OCI-LY1 (cell line): Measurements from ENCODE around the gene KLF14.

Experiments used
- H2AFZ ChIP-seq: fragments of 200-600 bp; sonication (generic), shearing (Covaris generic); 2 replicates; pipeline ENCODE4 v1.6.0; 2014; ENCODE audit warnings: antibody characterized with exemption, mild to moderate bottlenecking, low read length
- H3F3A ChIP-seq: fragments of 200-600 bp; sonication (generic), shearing (Covaris generic); 2 replicates; pipeline ENCODE4 v1.6.0; 2014; ENCODE audit warnings: mild to moderate bottlenecking, antibody characterized with exemption, low read length, moderate library complexity; ENCODE audit not compliant: insufficient read depth
- H3K27ac ChIP-seq: fragments of 200-600 bp; sonication (generic); 2 replicates; pipeline ENCODE4 v1.5.1; 2014; ENCODE audit warnings: low read length, mixed run types, mild to moderate bottlenecking, low read depth; ENCODE audit not compliant: poor library complexity, severe bottlenecking
- H3K27me3 ChIP-seq: fragments of 200-600 bp; sonication (generic); 2 replicates; pipeline ENCODE4 v1.6.0; 2014; ENCODE audit warnings: antibody characterized with exemption, mild to moderate bottlenecking, low read length, moderate library complexity; ENCODE audit not compliant: insufficient read depth
- H3K36me3 ChIP-seq: fragments of 200-600 bp; sonication (generic); 2 replicates; pipeline ENCODE4 v1.6.1; 2014; ENCODE audit warnings: mild to moderate bottlenecking, antibody characterized with exemption, low read length, moderate library complexity, mixed read lengths; ENCODE audit not compliant: insufficient read depth
- H3K4me1 ChIP-seq: fragments of 200-600 bp; sonication (generic); 2 replicates; pipeline ENCODE4 v1.5.1; 2014; ENCODE audit warnings: mild to moderate bottlenecking, low read length, moderate library complexity; ENCODE audit not compliant: insufficient read depth, severe bottlenecking
- H3K4me2 ChIP-seq: fragments of 200-600 bp; sonication (generic), shearing (Covaris generic); 2 replicates; pipeline ENCODE4 v1.6.1; 2014; ENCODE audit warnings: low read length
- H3K4me3 ChIP-seq: fragments of 200-600 bp; sonication (generic); 2 replicates; pipeline ENCODE4 v1.5.1; 2014; ENCODE audit warnings: low read length, low read depth, mild to moderate bottlenecking, mixed read lengths; ENCODE audit not compliant: poor library complexity, severe bottlenecking
- H3K79me2 ChIP-seq: fragments of 200-600 bp; shearing (Covaris generic); 2 replicates; pipeline ENCODE4 v1.6.1; 2016; ENCODE audit warnings: mixed run types, low read length, mixed read lengths; ENCODE audit not compliant: insufficient read depth
- H3K9ac ChIP-seq: fragments of 200-600 bp; sonication (generic), shearing (Covaris generic); 2 replicates; pipeline ENCODE4 v1.6.1; 2014; ENCODE audit warnings: mild to moderate bottlenecking, low read length, mixed read lengths
- H3K9me2 ChIP-seq: fragments of 200-600 bp; sonication (generic), shearing (Covaris generic); 2 replicates; pipeline ENCODE4 v1.6.1; 2014; ENCODE audit warnings: low read depth, mild to moderate bottlenecking, low read length, mixed read lengths
- H3K9me3 ChIP-seq: fragments of 200-600 bp; shearing (Covaris generic); 2 replicates; pipeline ENCODE4 v1.6.1; 2014; ENCODE audit warnings: low read length, mixed read lengths
- H4K20me1 ChIP-seq: fragments of 200-600 bp; sonication (generic), shearing (Covaris generic); 2 replicates; pipeline ENCODE4 v1.6.0; 2016; ENCODE audit warnings: mild to moderate bottlenecking, low read length; ENCODE audit not compliant: insufficient read depth
- CTCF ChIP-seq: fragments of 200-600 bp; sonication (generic), shearing (Covaris generic); IDR thresholded peaks from 2 replicates; pipeline ENCODE4 v1.5.1; 2017; ENCODE audit warnings: mild to moderate bottlenecking, antibody characterized with exemption, low read length, moderate library complexity, mixed read lengths
- EZH2 ChIP-seq: fragments of 200-600 bp; sonication (generic), shearing (Covaris generic); IDR thresholded peaks from 2 replicates; pipeline ENCODE4 v1.8.0; 2017; ENCODE audit warnings: borderline replicate concordance, mixed run types, mild to moderate bottlenecking, antibody characterized with exemption, low read length, moderate library complexity, mixed read lengths

The KLF14 gene

GRCh38 chr7:130734815-130735716 lies 1.1 kb upstream of the KLF14 start:
- Histone ChIP-seq H3K27ac (no peak overlapping the region), H3K79me2 (no peaks in the 10 kb centered on the region), H3F3A (no peaks in the 10 kb centered on the region), H3K9me2 (no peaks in the 10 kb centered on the region), H3K4me3 (peak overlapping the region; percentile 66), H3K9me3 (no peaks in the 10 kb centered on the region), H3K36me3 (no peaks in the 10 kb centered on the region), H3K4me2 (peak overlapping the region; percentile 72), H4K20me1 (no peaks in the 10 kb centered on the region), H3K9ac (peak overlapping the region; percentile 15), H3K27me3 (peaks cover 14% of the 10 kb centered on the region), H2AFZ (0 out of 2 replicates have a peak overlapping the region, but pooled peaks have one; percentile 0), H3K4me1 (peaks cover 14% of the 10 kb centered on the region)
- no peak for TF ChIP-seq EZH2
- TF ChIP-seq CTCF, result no peak

GRCh38 chr7:130732980-130733930 lies 752 bp downstream of the KLF14 start:
- Histone ChIP-seq H3K27me3 (peaks cover 18% of the 10 kb centered on the region), H3F3A (no peaks in the 10 kb centered on the region), H3K79me2 (no peaks in the 10 kb centered on the region), H3K9me3 (no peaks in the 10 kb centered on the region), H4K20me1 (no peaks in the 10 kb centered on the region), H3K4me3 (peak overlapping the region; percentile 66), H3K36me3 (no peaks in the 10 kb centered on the region), H2AFZ (no peak overlapping the region), H3K4me2 (peak overlapping the region; percentile 72), H3K9ac (peak overlapping the region; percentile 40; the same call in 1 of the 2 replicates), H3K9me2 (no peaks in the 10 kb centered on the region), H3K27ac (no peak overlapping the region), H3K4me1 (peaks cover 14% of the 10 kb centered on the region)
- no peak for TF ChIP-seq EZH2
- TF ChIP-seq CTCF, result no peak; the same call in 1 of the 2 replicates

- H3K4me3 ChIP-seq, result no peak overlapping the region
- H3K79me2 ChIP-seq, result no peaks in the 10 kb centered on the region
- H3K27ac ChIP-seq, result no peak overlapping the region
- no peaks in the 10 kb centered on the region for H3K9me2 ChIP-seq
- no peaks in the 10 kb centered on the region for H4K20me1 ChIP-seq
- no peaks in the 10 kb centered on the region for H3K36me3 ChIP-seq
- H3K9me3 ChIP-seq, result no peaks in the 10 kb centered on the region
- no peak overlapping the region for H3K9ac ChIP-seq
- H3F3A ChIP-seq, result no peaks in the 10 kb centered on the region
- H3K4me2 ChIP-seq, result no peak overlapping the region
- no peak for TF ChIP-seq CTCF
- TF ChIP-seq EZH2, result no peak
- 0 out of 2 replicates have a peak, but pooled peaks cover 12% of the 10 kb centered on the region for H3K27me3 ChIP-seq
- H2AFZ ChIP-seq, result no peak overlapping the region
- H3K4me1 ChIP-seq, result no peaks in the 10 kb centered on the region
Observed at GRCh38 chr7:130723784-130724183, 10.2 kb downstream of the KLF14 start.
